Measurements from ENCODE around the gene GGNBP2.

Gene GGNBP2

DNA sequence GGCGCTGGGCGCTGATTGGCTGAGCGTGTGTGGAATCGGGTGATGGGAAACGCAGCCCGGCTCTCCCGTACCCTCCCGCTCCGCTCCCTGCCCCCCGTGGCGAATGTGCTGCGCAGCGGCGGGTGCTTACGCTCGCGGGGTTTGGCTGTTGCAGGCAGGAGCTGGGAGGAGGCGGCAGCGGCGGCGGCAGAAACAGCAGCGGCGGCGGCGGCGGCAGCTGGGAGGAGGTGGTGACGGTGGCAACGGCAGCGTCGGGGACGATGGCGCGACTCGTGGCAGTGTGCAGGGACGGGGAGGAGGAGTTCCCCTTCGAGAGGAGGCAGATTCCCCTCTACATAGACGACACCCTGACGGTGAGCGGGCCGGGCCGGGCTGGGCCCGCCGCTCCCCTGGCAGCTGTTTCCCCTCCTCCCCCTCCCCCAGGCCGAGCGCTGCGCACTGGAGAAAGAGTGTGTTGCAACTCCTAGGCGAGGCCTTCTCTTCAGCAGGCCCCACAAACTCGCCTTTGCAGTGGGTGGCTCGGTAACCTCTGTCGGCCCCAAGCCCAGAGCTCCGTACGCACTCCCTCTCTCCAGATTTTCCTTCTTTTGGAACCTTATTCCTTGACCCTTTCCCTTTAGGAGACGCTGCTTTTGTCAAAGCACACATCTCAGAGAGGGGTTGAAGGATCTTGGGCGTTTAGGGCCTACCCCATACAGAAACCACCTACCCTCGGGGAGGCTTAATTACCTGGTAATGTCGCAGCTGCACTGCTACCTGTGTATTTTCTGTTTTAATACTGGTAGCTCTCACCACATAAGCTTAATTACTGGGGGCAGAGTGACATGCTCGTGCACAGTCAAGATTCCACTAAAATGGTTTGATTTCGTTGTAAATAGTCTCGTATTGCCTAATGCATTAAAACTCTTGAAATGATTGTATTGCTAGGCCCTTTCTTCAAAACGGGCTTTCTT is 1.0 kb downstream of the GGNBP2 start:
- DNase-seq (ENCODE audit: low spot score), result peak; percentile 98
- Histone ChIP-seq H3K36me3 (replicated peaks in 1 of 2; ENCODE audit: control insufficient read depth in 2 of 2, insufficient read depth in 2 of 2, low read length in 2 of 2) (peaks cover 0 to 28% of the 10 kb centered on the region in 2 donors), H4K91ac (ENCODE audit: low read depth, low read length, poor library complexity) (no peak overlapping the region), H2BK12ac (ENCODE audit: low read length) (no peak overlapping the region), H4K8ac (ENCODE audit: low read depth, low read length) (no peak overlapping the region), H3K4me2 (ENCODE audit: insufficient read depth, low read length, poor library complexity, severe bottlenecking) (peak overlapping the region; percentile 78), H3K23ac (ENCODE audit: low read depth, low read length, poor library complexity) (peak overlapping the region; percentile 93), H3K14ac (ENCODE audit: low read length) (peak overlapping the region; percentile 31), H3K27me3 (ENCODE audit: control insufficient read depth in 3 of 3, insufficient read depth in 3 of 3, low read depth in 1 of 3, low read length in 3 of 3) (no peaks in the 10 kb centered on the region), H3K9me3 (replicated peaks in 1 of 2; ENCODE audit: control insufficient read depth in 2 of 2, insufficient read depth in 1 of 2, low read depth in 1 of 2, low read length in 2 of 2) (no peaks in the 10 kb centered on the region), H3K79me1 (ENCODE audit: low read depth, low read length) (peaks cover 6% of the 10 kb centered on the region), H3K4me1 (ENCODE audit: control insufficient read depth in 2 of 2, insufficient read depth in 1 of 2, low read depth in 1 of 2, low read length in 2 of 2) (peaks cover 6% of the 10 kb centered on the region in 2 donors), H2BK120ac (ENCODE audit: low read depth, low read length) (no peak overlapping the region), H2BK5ac (ENCODE audit: low read length) (peak overlapping the region; percentile 1), H2BK15ac (ENCODE audit: low read length) (no peak overlapping the region), H3K4me3 (ENCODE audit: low read length in 2 of 2) (peak overlapping the region; percentile 85 to 98), H3K27ac (replicated peaks; ENCODE audit: low read length) (peak overlapping the region; percentile 97), H2AFZ (ENCODE audit: low read length) (peak overlapping the region; percentile 94), H3K18ac (ENCODE audit: low read length) (peak overlapping the region; percentile 99), H3K9ac (ENCODE audit: low read depth, low read length, poor library complexity) (peak overlapping the region; percentile 98), H2AK5ac (ENCODE audit: low read depth, low read length) (peak overlapping the region; percentile 47), H3K4ac (ENCODE audit: low read length) (no peak overlapping the region)
- no CpG with 5 or more reads among the region's 60 CpGs for WGBS, 2 donors (ENCODE audit: extremely low coverage in 2 of 2, insufficient read length in 2 of 2, insufficient replicate concordance in 1 of 2)

DNA sequence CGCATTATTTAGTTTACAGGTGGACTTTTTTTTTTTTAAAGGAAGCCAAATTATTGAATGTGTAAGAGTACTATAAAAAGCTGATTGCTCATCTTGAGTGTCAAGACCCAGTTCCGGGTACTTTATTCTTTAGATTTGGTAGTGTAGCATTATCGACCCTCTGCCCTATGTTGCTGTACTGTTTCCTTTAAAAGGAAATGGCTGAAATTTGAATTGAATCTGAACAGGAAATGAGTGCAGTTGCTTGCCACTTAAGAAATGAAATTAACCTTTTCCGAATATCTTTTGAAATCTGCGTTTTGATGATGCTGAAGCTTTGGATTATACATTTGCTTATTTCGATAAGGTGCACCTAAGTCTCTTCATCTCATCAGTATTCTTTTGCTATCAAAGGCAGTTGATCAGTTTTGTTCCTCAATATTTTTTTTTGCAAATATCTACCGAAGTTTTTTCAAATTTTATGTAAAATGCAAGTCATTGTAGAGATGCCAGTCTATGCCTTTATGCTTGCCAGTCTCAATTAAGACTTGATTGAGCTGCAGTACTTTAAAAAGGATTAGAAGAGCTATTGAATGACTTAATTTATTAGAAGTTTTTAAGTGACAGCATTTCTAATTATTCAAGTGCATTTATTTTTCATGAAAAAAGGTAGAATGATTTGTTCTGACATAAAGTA is 1.8 kb downstream of the GGNBP2 start:
- DNase-seq (ENCODE audit: low spot score), result no peak
- Histone ChIP-seq H4K91ac (ENCODE audit: low read depth, low read length, poor library complexity) (no peak overlapping the region), H3K9ac (ENCODE audit: low read depth, low read length, poor library complexity) (no peak overlapping the region), H2BK12ac (ENCODE audit: low read length) (no peak overlapping the region), H3K36me3 (replicated peaks in 1 of 2; ENCODE audit: control insufficient read depth in 2 of 2, insufficient read depth in 2 of 2, low read length in 2 of 2) (peaks cover 0 to 29% of the 10 kb centered on the region in 2 donors), H2AFZ (ENCODE audit: low read length) (no peak overlapping the region), H3K9me3 (replicated peaks in 1 of 2; ENCODE audit: control insufficient read depth in 2 of 2, insufficient read depth in 1 of 2, low read depth in 1 of 2, low read length in 2 of 2) (no peaks in the 10 kb centered on the region), H3K18ac (ENCODE audit: low read length) (no peak overlapping the region), H3K27ac (replicated peaks; ENCODE audit: low read length) (peak overlapping the region; percentile 54), H2BK120ac (ENCODE audit: low read depth, low read length) (no peak overlapping the region), H2AK5ac (ENCODE audit: low read depth, low read length) (no peak overlapping the region), H3K4me2 (ENCODE audit: insufficient read depth, low read length, poor library complexity, severe bottlenecking) (peak overlapping the region; percentile 78), H3K4ac (ENCODE audit: low read length) (no peak overlapping the region), H3K79me1 (ENCODE audit: low read depth, low read length) (peaks cover 6% of the 10 kb centered on the region), H4K8ac (ENCODE audit: low read depth, low read length) (no peak overlapping the region), H3K4me1 (ENCODE audit: control insufficient read depth in 2 of 2, insufficient read depth in 1 of 2, low read depth in 1 of 2, low read length in 2 of 2) (peaks cover 6% of the 10 kb centered on the region in 2 donors), H2BK15ac (ENCODE audit: low read length) (no peak overlapping the region), H3K14ac (ENCODE audit: low read length) (no peak overlapping the region), H3K23ac (ENCODE audit: low read depth, low read length, poor library complexity) (no peak overlapping the region), H3K27me3 (ENCODE audit: control insufficient read depth in 3 of 3, insufficient read depth in 3 of 3, low read depth in 1 of 3, low read length in 3 of 3) (no peaks in the 10 kb centered on the region), H3K4me3 (ENCODE audit: low read length in 2 of 2) (peak overlapping the region; percentile 85 to 98), H2BK5ac (ENCODE audit: low read length) (no peak overlapping the region)
- no CpG with 5 or more reads among the region's 7 CpGs for WGBS, 2 donors (ENCODE audit: extremely low coverage in 2 of 2, insufficient read length in 2 of 2, insufficient replicate concordance in 1 of 2)

DNA sequence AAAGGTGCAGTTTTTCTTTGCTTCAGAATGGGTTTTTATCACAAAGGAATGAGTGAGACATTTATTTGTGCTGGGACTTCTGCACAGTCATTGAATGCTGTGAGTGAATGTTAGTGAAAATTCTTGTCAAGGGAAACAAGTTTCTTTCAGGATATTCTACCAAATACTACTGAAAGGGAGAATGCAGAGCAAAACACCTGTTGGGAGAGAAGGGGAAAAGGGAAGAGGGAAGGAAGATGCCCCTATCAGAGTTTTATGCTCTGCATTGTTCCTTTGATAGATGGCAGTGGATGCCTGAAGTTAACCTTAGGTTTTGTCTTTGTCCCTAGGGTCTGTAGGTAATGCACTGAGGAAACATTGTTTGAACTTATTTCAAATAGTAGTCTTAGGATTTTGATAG is 3.1 kb downstream of the GGNBP2 start:
- H3K4me3 ChIP-seq (ENCODE audit: low read length in 2 of 2), result peak overlapping the region in 1 of 2 donors; percentile 21
- no peak overlapping the region for H3K23ac ChIP-seq (ENCODE audit: low read depth, low read length, poor library complexity)
- H2BK120ac ChIP-seq (ENCODE audit: low read depth, low read length), result no peak overlapping the region
- no peak overlapping the region for H2BK12ac ChIP-seq (ENCODE audit: low read length)
- no peak overlapping the region for H3K14ac ChIP-seq (ENCODE audit: low read length)
- no peaks in the 10 kb centered on the region for H3K27me3 ChIP-seq (ENCODE audit: control insufficient read depth in 3 of 3, insufficient read depth in 3 of 3, low read depth in 1 of 3, low read length in 3 of 3)
- no peak overlapping the region for H4K8ac ChIP-seq (ENCODE audit: low read depth, low read length)
- no peak overlapping the region for H3K27ac ChIP-seq (replicated peaks; ENCODE audit: low read length)
- H2BK5ac ChIP-seq (ENCODE audit: low read length), result no peak overlapping the region
- no peak overlapping the region for H3K4me2 ChIP-seq (ENCODE audit: insufficient read depth, low read length, poor library complexity, severe bottlenecking)
- H3K36me3 ChIP-seq (replicated peaks in 1 of 2; ENCODE audit: control insufficient read depth in 2 of 2, insufficient read depth in 2 of 2, low read length in 2 of 2), result peaks cover 0 to 29% of the 10 kb centered on the region in 2 donors
- H4K91ac ChIP-seq (ENCODE audit: low read depth, low read length, poor library complexity), result no peak overlapping the region
- H3K9me3 ChIP-seq (replicated peaks in 1 of 2; ENCODE audit: control insufficient read depth in 2 of 2, insufficient read depth in 1 of 2, low read depth in 1 of 2, low read length in 2 of 2), result no peaks in the 10 kb centered on the region
- peaks cover 6% of the 10 kb centered on the region in 2 donors for H3K4me1 ChIP-seq (ENCODE audit: control insufficient read depth in 2 of 2, insufficient read depth in 1 of 2, low read depth in 1 of 2, low read length in 2 of 2)
- no peak for DNase-seq (ENCODE audit: low spot score)
- H3K4ac ChIP-seq (ENCODE audit: low read length), result no peak overlapping the region
- H3K18ac ChIP-seq (ENCODE audit: low read length), result no peak overlapping the region
- peaks cover 6% of the 10 kb centered on the region for H3K79me1 ChIP-seq (ENCODE audit: low read depth, low read length)
- no peak overlapping the region for H2AK5ac ChIP-seq (ENCODE audit: low read depth, low read length)
- no peak overlapping the region for H2BK15ac ChIP-seq (ENCODE audit: low read length)
- H3K9ac ChIP-seq (ENCODE audit: low read depth, low read length, poor library complexity), result no peak overlapping the region
- no peak overlapping the region for H2AFZ ChIP-seq (ENCODE audit: low read length)
